GM19099 (cell line): ENCODE measurements around the gene AKT3.

Experiments
- POLR2A ChIP-seq: IDR thresholded peaks from 3 replicates; pipeline ENCODE4 v1.6.1; 2011; ENCODE audit warnings: low read depth; ENCODE audit not compliant: insufficient read length; ENCODE audit errors: extremely low read depth

The AKT3 gene

GRCh38 chr1:243554686-243555085 is 295.4 kb downstream of the AKT3 start:
- no peak for TF ChIP-seq POLR2A

GRCh38 chr1:243553090-243553489 is 297.0 kb downstream of the AKT3 start:
- TF ChIP-seq POLR2A = no peak

- TF ChIP-seq POLR2A = no peak
Measured at GRCh38 chr1:243550276-243550675, 299.8 kb downstream of the AKT3 start.

- TF ChIP-seq POLR2A = no peak
Measured at GRCh38 chr1:243549791-243550190, 300.3 kb downstream of the AKT3 start.

- no peak for TF ChIP-seq POLR2A
Measured at GRCh38 chr1:243549108-243549507, 300.9 kb downstream of the AKT3 start.

GRCh38 chr1:243548516-243548915 is 301.5 kb downstream of the AKT3 start:
- no peak for TF ChIP-seq POLR2A

- TF ChIP-seq POLR2A = no peak
Measured at GRCh38 chr1:243547891-243548290, 302.2 kb downstream of the AKT3 start.

- TF ChIP-seq POLR2A = no peak
Measured at GRCh38 chr1:243546457-243546856, 303.6 kb downstream of the AKT3 start.

GRCh38 chr1:243543501-243543900 is 306.5 kb downstream of the AKT3 start:
- no peak for TF ChIP-seq POLR2A

GRCh38 chr1:243542739-243543415 is 307.2 kb downstream of the AKT3 start:
- no peak for TF ChIP-seq POLR2A

GRCh38 chr1:243539636-243540035 is 310.4 kb downstream of the AKT3 start:
- TF ChIP-seq POLR2A = no peak

GRCh38 chr1:243535014-243535413 is 315.0 kb downstream of the AKT3 start:
- no peak for TF ChIP-seq POLR2A

- TF ChIP-seq POLR2A = no peak
Measured at GRCh38 chr1:243529512-243529911, 320.5 kb downstream of the AKT3 start.

- TF ChIP-seq POLR2A = no peak
Measured at GRCh38 chr1:243528459-243529121, 321.5 kb downstream of the AKT3 start.

- no peak for TF ChIP-seq POLR2A
Measured at GRCh38 chr1:243526180-243526579, 323.9 kb downstream of the AKT3 start.

- TF ChIP-seq POLR2A = no peak
Measured at GRCh38 chr1:243525085-243525487, 325.0 kb downstream of the AKT3 start.
